Endothelial cell of umbilical vein (primary cell): ENCODE data around the gene TEC.

Source experiments
- CTCF ChIP-seq, 2 donors: IDR thresholded peaks; 1 replicate in 1 of 2; 2 replicates in 1 of 2; pipeline ENCODE4 v1.5.1; 2011; ENCODE audit warnings: low read length in 2 of 2, mild to moderate bottlenecking in 2 of 2, moderate library complexity in 2 of 2, control low read depth in 1 of 2, inconsistent platforms in 1 of 2, low read depth in 1 of 2; ENCODE audit not compliant: insufficient read depth in 1 of 2; ENCODE audit errors: extremely low read depth in 1 of 2
- EZH2 ChIP-seq: IDR thresholded peaks from 2 replicates; pipeline ENCODE4 v1.6.1; 2012; ENCODE audit warnings: borderline replicate concordance, low read depth, mild to moderate bottlenecking, moderate library complexity, low read length, inconsistent platforms; ENCODE audit not compliant: severe bottlenecking
- FOS ChIP-seq: IDR thresholded peaks from 2 replicates; pipeline ENCODE4 v1.6.1; 2011; ENCODE audit warnings: mild to moderate bottlenecking, low read length, moderate library complexity, borderline replicate concordance; ENCODE audit not compliant: insufficient read depth
- GATA2 ChIP-seq: IDR thresholded peaks from 2 replicates; pipeline ENCODE4 v1.7.0; 2011; ENCODE audit warnings: low read depth, mild to moderate bottlenecking, moderate library complexity, mixed read lengths, low read length; ENCODE audit not compliant: insufficient read length, insufficient read depth
- JUN ChIP-seq: IDR thresholded peaks from 2 replicates; pipeline ENCODE4 v1.6.1; 2011; ENCODE audit warnings: borderline replicate concordance, low read depth; ENCODE audit not compliant: insufficient read length, insufficient read depth
- MYC ChIP-seq: IDR thresholded peaks from one replicate; pipeline ENCODE4 v1.6.1; 2011; ENCODE audit warnings: mild to moderate bottlenecking, low read depth, low read length
- POLR2A ChIP-seq: IDR thresholded peaks from 2 replicates; pipeline ENCODE4 v1.6.1; 2012; ENCODE audit warnings: low read depth, mild to moderate bottlenecking, control low read depth, low read length
- POLR2AphosphoS5 ChIP-seq: IDR thresholded peaks from 2 replicates; pipeline ENCODE4 v1.6.1; 2012; ENCODE audit warnings: low read depth, mild to moderate bottlenecking, control low read depth, low read length, moderate library complexity; ENCODE audit not compliant: insufficient read depth
- TF ChIP-seq, protein P1 (sequence below): IDR thresholded peaks from 2 replicates; pipeline ENCODE4 v1.6.1; 2011; ENCODE audit not compliant: insufficient read depth, insufficient read length

GRCh38 chr4:48203819-48204218, 65.8 kb downstream of the TEC start:
- TF ChIP-seq POLR2AphosphoS5 (no peak), CTCF (IDR thresholded peaks at IDR 0.05; ENCODE audit: extremely low read depth in 1 of 2, insufficient read depth in 1 of 2, low read depth in 1 of 2, low read length in 2 of 2) (no peak), MYC (no peak), EZH2 (no peak), POLR2A (no peak), JUN (no peak), GATA2 (no peak), FOS (no peak)
- TF ChIP-seq, protein P1, sequence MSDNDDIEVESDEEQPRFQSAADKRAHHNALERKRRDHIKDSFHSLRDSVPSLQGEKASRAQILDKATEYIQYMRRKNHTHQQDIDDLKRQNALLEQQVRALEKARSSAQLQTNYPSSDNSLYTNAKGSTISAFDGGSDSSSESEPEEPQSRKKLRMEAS = no peak
